Lower lobe of right lung (tissue), 2 donors: ENCODE results near the gene APLP2. TPM values are rescaled to one million over a fixed set of nuclear protein-coding genes. Genes with fewer than 3 reads are reported as not detected.

Experiments
- ATAC-seq, 2 donors: fragments of 200-7000 bp; cut with Tn5 transposase; one replicate each; pipeline ENCODE4 v1.9.1; 2020 to 2022; ENCODE audit warnings: mild to moderate bottlenecking in 2 of 2, moderate library complexity in 2 of 2
- DNase-seq: peaks from one replicate; pipeline ENCODE4 v3.0.0-alpha.2; 2020
- H3K27ac ChIP-seq: fragments of 200-600 bp; one replicate; pipeline ENCODE4 v1.8.0; 2022
- H3K27me3 ChIP-seq: fragments of 200-600 bp; one replicate; pipeline ENCODE4 v1.8.0; 2022; ENCODE audit warnings: low read depth
- H3K36me3 ChIP-seq: fragments of 200-600 bp; one replicate; pipeline ENCODE4 v1.8.0; 2022; ENCODE audit warnings: mild to moderate bottlenecking
- H3K4me1 ChIP-seq: fragments of 200-600 bp; one replicate; pipeline ENCODE4 v1.8.0; 2022
- H3K4me3 ChIP-seq: fragments of 200-600 bp; one replicate; pipeline ENCODE4 v1.8.0; 2022; ENCODE audit warnings: mild to moderate bottlenecking
- H3K9me3 ChIP-seq: fragments of 200-600 bp; one replicate; pipeline ENCODE4 v1.8.0; 2022
- intact Hi-C: fragments of 100-400 bp; cut with DNase I; formaldehyde crosslinking; loops from one replicate; pipeline ENCODE4 v1.11.0; 2022
- total RNA-seq: library from RNA; stranded (reverse); fragmentation: NEBNext Ultra II Directional; extraction: Animal tissue kit (Norgen Biotek cat#: 25700); gene quantifications from one replicate; pipeline ENCODE4 v1.2.1, GENCODE V29; 2021
- TF ChIP-seq, protein P1 (sequence below): fragments of 200-600 bp; IDR thresholded peaks from one replicate; pipeline ENCODE4 v1.8.0; 2022; ENCODE audit warnings: antibody characterized with exemption, mild to moderate bottlenecking
- donor health status: DM: no; HTN: yes; CAD: no; lungs with severe emphysema.

The APLP2 gene
- total RNA-seq, 1 donor from 2014 or later: 582 TPM

GRCh38 chr11:130146796-130147195, 77.1 kb downstream of the APLP2 start:
- H3K27me3 ChIP-seq: no peaks in the 10 kb centered on the region
- peak overlapping the region; percentile 72 for H3K27ac ChIP-seq
- no peaks in the 10 kb centered on the region for H3K9me3 ChIP-seq
- peaks cover 39% of the 10 kb centered on the region for H3K4me1 ChIP-seq
- no peak overlapping the region for H3K4me3 ChIP-seq
- DNase-seq (no peak), ATAC-seq (peak; percentile 72 to 90)
- intact Hi-C loops: no loop called here
- TF ChIP-seq, protein P1, sequence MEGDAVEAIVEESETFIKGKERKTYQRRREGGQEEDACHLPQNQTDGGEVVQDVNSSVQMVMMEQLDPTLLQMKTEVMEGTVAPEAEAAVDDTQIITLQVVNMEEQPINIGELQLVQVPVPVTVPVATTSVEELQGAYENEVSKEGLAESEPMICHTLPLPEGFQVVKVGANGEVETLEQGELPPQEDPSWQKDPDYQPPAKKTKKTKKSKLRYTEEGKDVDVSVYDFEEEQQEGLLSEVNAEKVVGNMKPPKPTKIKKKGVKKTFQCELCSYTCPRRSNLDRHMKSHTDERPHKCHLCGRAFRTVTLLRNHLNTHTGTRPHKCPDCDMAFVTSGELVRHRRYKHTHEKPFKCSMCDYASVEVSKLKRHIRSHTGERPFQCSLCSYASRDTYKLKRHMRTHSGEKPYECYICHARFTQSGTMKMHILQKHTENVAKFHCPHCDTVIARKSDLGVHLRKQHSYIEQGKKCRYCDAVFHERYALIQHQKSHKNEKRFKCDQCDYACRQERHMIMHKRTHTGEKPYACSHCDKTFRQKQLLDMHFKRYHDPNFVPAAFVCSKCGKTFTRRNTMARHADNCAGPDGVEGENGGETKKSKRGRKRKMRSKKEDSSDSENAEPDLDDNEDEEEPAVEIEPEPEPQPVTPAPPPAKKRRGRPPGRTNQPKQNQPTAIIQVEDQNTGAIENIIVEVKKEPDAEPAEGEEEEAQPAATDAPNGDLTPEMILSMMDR: no peak
- peaks cover 43% of the 10 kb centered on the region for H3K36me3 ChIP-seq

DNA sequence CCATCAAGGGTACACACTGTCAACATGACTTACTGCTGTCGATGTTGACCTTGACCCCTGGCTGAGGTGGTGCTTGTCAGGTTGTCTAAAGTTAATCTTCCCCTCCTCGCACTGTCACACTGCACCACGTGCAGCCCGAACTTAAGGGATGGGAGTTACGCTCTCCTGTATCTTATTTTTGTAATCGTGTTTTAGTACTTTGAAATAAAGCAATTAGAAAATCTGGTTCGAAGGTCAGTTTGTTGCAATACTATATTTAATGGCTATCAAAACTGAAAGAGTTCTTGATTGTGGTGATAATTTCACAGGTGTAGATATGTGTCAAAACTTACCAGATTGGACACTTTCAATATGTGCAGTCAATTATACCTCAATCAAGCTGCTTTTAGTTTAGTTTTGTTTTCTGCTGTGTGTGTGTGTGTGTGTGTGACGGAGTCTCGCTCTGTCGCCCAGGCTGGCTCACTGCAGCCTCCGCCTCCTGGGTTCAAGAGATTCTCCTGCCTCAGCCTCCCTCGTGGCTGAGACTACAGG, 79.2 kb downstream of the APLP2 start:
- DNase-seq: no peak
- Histone ChIP-seq H3K27ac (no peak overlapping the region), H3K4me1 (peaks cover 30% of the 10 kb centered on the region), H3K27me3 (no peaks in the 10 kb centered on the region), H3K9me3 (no peaks in the 10 kb centered on the region), H3K4me3 (no peak overlapping the region), H3K36me3 (peaks cover 22% of the 10 kb centered on the region)
- TF ChIP-seq, protein P1: no peak
- intact Hi-C loops: no loop called here
- no peak for ATAC-seq

DNA sequence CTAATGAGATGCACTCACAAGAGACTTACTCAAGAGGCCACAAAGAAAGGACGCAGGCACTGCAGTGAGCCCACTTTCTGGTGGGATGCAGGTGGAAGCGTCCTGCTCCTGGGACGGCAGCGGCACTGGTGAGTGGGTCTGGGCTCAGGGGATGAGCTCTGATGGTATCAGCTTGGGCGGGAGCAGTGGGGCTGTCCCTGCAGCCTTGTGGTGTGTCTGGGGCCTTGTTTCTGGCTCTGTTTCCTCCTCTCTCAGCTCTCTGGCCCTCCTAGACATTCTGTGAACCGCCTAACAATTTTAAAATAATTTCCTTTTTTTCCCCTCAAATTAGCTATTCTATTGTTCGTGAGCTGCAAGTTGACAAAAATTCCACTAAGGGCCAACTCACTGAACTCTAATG, 81.1 kb downstream of the APLP2 start:
- no peak for DNase-seq
- Histone ChIP-seq H3K9me3 (no peaks in the 10 kb centered on the region), H3K27ac (no peak overlapping the region), H3K27me3 (no peaks in the 10 kb centered on the region), H3K36me3 (peaks cover 3% of the 10 kb centered on the region), H3K4me3 (no peak overlapping the region), H3K4me1 (peaks cover 19% of the 10 kb centered on the region)
- intact Hi-C loops: no loop called here
- ATAC-seq: no peak
- TF ChIP-seq, protein P1: no peak

- Histone ChIP-seq H3K9me3 (no peaks in the 10 kb centered on the region), H3K27me3 (no peaks in the 10 kb centered on the region), H3K36me3 (no peaks in the 10 kb centered on the region), H3K27ac (no peak overlapping the region), H3K4me1 (peaks cover 16% of the 10 kb centered on the region), H3K4me3 (no peak overlapping the region)
- DNase-seq: no peak
- intact Hi-C loops: no loop called here
- TF ChIP-seq, protein P1: no peak
- ATAC-seq: no peak
These were observed 81.5 kb downstream of the APLP2 start for GRCh38 chr11:130151196-130151595.

- intact Hi-C loops: no loop called here
- Histone ChIP-seq H3K4me1 (peaks cover 26% of the 10 kb centered on the region), H3K4me3 (no peak overlapping the region), H3K36me3 (no peaks in the 10 kb centered on the region), H3K27me3 (peaks cover 13% of the 10 kb centered on the region), H3K27ac (no peak overlapping the region), H3K9me3 (no peaks in the 10 kb centered on the region)
- DNase-seq (no peak), ATAC-seq (peak in 1 of 2 donors; percentile 11)
- TF ChIP-seq, protein P1: no peak
These were observed 86.7 kb downstream of the APLP2 start for GRCh38 chr11:130156108-130157022.
